Caco-2 (cell line): ENCODE results near the gene KIAA0513. TPM values are rescaled to one million over a fixed set of nuclear protein-coding genes. Genes with fewer than 3 reads are reported as not detected.

Experiments used
- BruUV-seq: library from RNA; stranded (reverse); fragments of 400-500 nt; replicated peaks from 2 replicates; lab custom pipeline; 2021; lab: Mats Ljungman, UMichigan
- CTCF ChIA-PET: fragments of 300-600 bp; sonication (Branson Sonifier 250); formaldehyde crosslinking; loops from one replicate; lab custom pipeline; 2022; ENCODE audit warnings: antibody characterized with exemption; lab: Charles Lee
- POLR2A ChIA-PET: fragments of 300-600 bp; sonication (Branson Sonifier 250); formaldehyde crosslinking; loops from one replicate; lab custom pipeline; 2022; ENCODE audit warnings: antibody characterized with exemption; lab: Charles Lee
- DNase-seq, 2 experiments: peaks; one replicate each; pipeline versions ENCODE4 v3.0.0 to v3.0.0-alpha.2; 2020 to 2022
- H3K27me3 ChIP-seq: replicated peaks from 2 replicates; pipeline ENCODE4 v1.6.0; 2011; ENCODE audit warnings: low read length; ENCODE audit not compliant: control insufficient read depth, insufficient read depth
- H3K36me3 ChIP-seq: 2 replicates; pipeline ENCODE4 v1.5.1; 2011; ENCODE audit warnings: low read length; ENCODE audit not compliant: control insufficient read depth, insufficient read depth
- H3K4me1 ChIP-seq: fragments of 250-450 bp; sonication (Bioruptor Pico); 2 replicates; pipeline ENCODE4 v1.5.1; 2020; ENCODE audit warnings: mild to moderate bottlenecking
- H3K4me3 ChIP-seq: 2 replicates; pipeline ENCODE4 v1.5.1; 2011; ENCODE audit warnings: low read depth, mild to moderate bottlenecking, control low read depth, low read length
- H3K9me3 ChIP-seq: fragments of 250-450 bp; sonication (Bioruptor Pico); 2 replicates; pipeline ENCODE4 v1.5.1; 2020; ENCODE audit warnings: mild to moderate bottlenecking, moderate library complexity
- H3K27ac Mint-ChIP-seq: one replicate; pipeline ENCODE4 v1.8.0; 2022; ENCODE audit warnings: mixed read lengths; ENCODE audit not compliant: unreplicated experiment
- H3K27me3 Mint-ChIP-seq: one replicate; pipeline ENCODE4 v1.8.0; 2022; ENCODE audit warnings: mixed read lengths; ENCODE audit not compliant: insufficient read depth, unreplicated experiment
- H3K36me3 Mint-ChIP-seq: one replicate; pipeline ENCODE4 v1.8.0; 2022; ENCODE audit warnings: mild to moderate bottlenecking, mixed read lengths; ENCODE audit not compliant: insufficient read depth, unreplicated experiment
- H3K4me1 Mint-ChIP-seq: one replicate; pipeline ENCODE4 v1.8.0; 2022; ENCODE audit warnings: low read depth, mixed read lengths; ENCODE audit not compliant: unreplicated experiment
- H3K4me3 Mint-ChIP-seq: one replicate; pipeline ENCODE4 v1.8.0; 2022; ENCODE audit warnings: mild to moderate bottlenecking, moderate library complexity, mixed read lengths; ENCODE audit not compliant: unreplicated experiment
- H3K9me3 Mint-ChIP-seq: one replicate; pipeline ENCODE4 v1.8.0; 2022; ENCODE audit warnings: mixed read lengths; ENCODE audit not compliant: unreplicated experiment
- CTCF ChIP-seq, 2 experiments: fragments of 200-600 bp in 1 of 2; IDR thresholded peaks; 1 replicate in 1 of 2; 2 replicates in 1 of 2; pipeline versions ENCODE4 v1.5.1 to v1.8.0; 2011 to 2022; ENCODE audit warnings: antibody characterized with exemption in 1 of 2, control low read depth in 1 of 2, inconsistent platforms in 1 of 2, low read depth in 1 of 2, low read length in 1 of 2, mild to moderate bottlenecking in 1 of 2, moderate library complexity in 1 of 2; ENCODE audit not compliant: insufficient read depth in 1 of 2, severe bottlenecking in 1 of 2, unreplicated experiment in 1 of 2
- intact Hi-C: fragments of 100-400 bp; cut with micrococcal nuclease; formaldehyde crosslinking; loops from one replicate; pipeline ENCODE4 v1.10.0; 2022; ENCODE audit not compliant: unreplicated experiment
- total RNA-seq: library from RNA; stranded (reverse); gene quantifications from 2 replicates; pipeline ENCODE4 v1.2.3, GENCODE V29; 2022

Gene KIAA0513
- total RNA-seq, 1 experiment from 2014 or later = 7.9 TPM

GRCh38 chr16:85046931-85047866 lies 19.6 kb downstream of the KIAA0513 start:
- H3K36me3 ChIP-seq = no peaks in the 10 kb centered on the region
- intact Hi-C loops = no loop called here
- H3K27me3 Mint-ChIP-seq = no peaks in the 10 kb centered on the region
- H3K36me3 Mint-ChIP-seq = no peaks in the 10 kb centered on the region
- H3K9me3 Mint-ChIP-seq = no peaks in the 10 kb centered on the region
- TF ChIP-seq CTCF (IDR thresholded peaks at IDR 0.05; ENCODE audit: insufficient read depth in 1 of 2, low read depth in 1 of 2, low read length in 1 of 2, severe bottlenecking in 1 of 2, unreplicated experiment in 1 of 2) = no peak
- POLR2A ChIA-PET = no interaction called here
- no peak overlapping the region for H3K4me3 Mint-ChIP-seq
- H3K27me3 ChIP-seq = no peaks in the 10 kb centered on the region
- no peak for DNase-seq
- no peak overlapping the region for H3K27ac Mint-ChIP-seq
- CTCF ChIA-PET = interaction anchor here (0.8 to 1.1 kb wide), 3 partner anchors 9 to 20 kb away, joined by 3 read pairs; partner anchors contain the start of gene KIAA0513
- no peaks in the 10 kb centered on the region for H3K9me3 ChIP-seq
- no TSS peak for BruUV-seq
- 0 out of 2 replicates have a peak, but pooled peaks cover 4% of the 10 kb centered on the region for H3K4me1 ChIP-seq
- H3K4me1 Mint-ChIP-seq = peaks cover 9% of the 10 kb centered on the region
- no peak overlapping the region for H3K4me3 ChIP-seq

- no peaks in the 10 kb centered on the region for H3K36me3 Mint-ChIP-seq
- H3K36me3 ChIP-seq = no peaks in the 10 kb centered on the region
- TF ChIP-seq CTCF (IDR thresholded peaks at IDR 0.05; ENCODE audit: insufficient read depth in 1 of 2, low read depth in 1 of 2, low read length in 1 of 2, severe bottlenecking in 1 of 2, unreplicated experiment in 1 of 2) = no peak
- intact Hi-C loops = no loop called here
- no peaks in the 10 kb centered on the region for H3K9me3 Mint-ChIP-seq
- CTCF ChIA-PET = no interaction called here
- peaks cover 9% of the 10 kb centered on the region for H3K4me1 Mint-ChIP-seq
- no peaks in the 10 kb centered on the region for H3K27me3 Mint-ChIP-seq
- DNase-seq = no peak
- no peaks in the 10 kb centered on the region for H3K9me3 ChIP-seq
- POLR2A ChIA-PET = no interaction called here
- 0 out of 2 replicates have a peak, but pooled peaks cover 4% of the 10 kb centered on the region for H3K4me1 ChIP-seq
- no peaks in the 10 kb centered on the region for H3K27me3 ChIP-seq
- H3K4me3 Mint-ChIP-seq = no peak overlapping the region
- BruUV-seq = no TSS peak
- H3K4me3 ChIP-seq = no peak overlapping the region
- H3K27ac Mint-ChIP-seq = no peak overlapping the region
Measured at GRCh38 chr16:85047867-85048455, 20.4 kb downstream of the KIAA0513 start.

- TF ChIP-seq CTCF (IDR thresholded peaks at IDR 0.05; ENCODE audit: insufficient read depth in 1 of 2, low read depth in 1 of 2, low read length in 1 of 2, severe bottlenecking in 1 of 2, unreplicated experiment in 1 of 2) = no peak
- no peak overlapping the region for H3K4me3 ChIP-seq
- Mint-ChIP-seq H3K27ac (no peak overlapping the region), H3K4me3 (no peak overlapping the region), H3K36me3 (no peaks in the 10 kb centered on the region), H3K4me1 (peaks cover 9% of the 10 kb centered on the region), H3K27me3 (no peaks in the 10 kb centered on the region), H3K9me3 (no peaks in the 10 kb centered on the region)
- POLR2A ChIA-PET = no interaction called here
- intact Hi-C loops = no loop called here
- CTCF ChIA-PET = interaction anchor here (0.6 to 1.2 kb wide), 2 partner anchors 35 to 185 kb away, joined by 3 read pairs; no protein-coding TSS in a partner anchor
- no TSS peak for BruUV-seq
- H3K9me3 ChIP-seq = no peaks in the 10 kb centered on the region
- no peaks in the 10 kb centered on the region for H3K36me3 ChIP-seq
- no peaks in the 10 kb centered on the region for H3K27me3 ChIP-seq
- H3K4me1 ChIP-seq = 0 out of 2 replicates have a peak, but pooled peaks cover 4% of the 10 kb centered on the region
- DNase-seq = no peak
Measured at GRCh38 chr16:85048921-85049562, 21.4 kb downstream of the KIAA0513 start.
